ENCODE data around the gene GHR.

Gene GHR

DNA sequence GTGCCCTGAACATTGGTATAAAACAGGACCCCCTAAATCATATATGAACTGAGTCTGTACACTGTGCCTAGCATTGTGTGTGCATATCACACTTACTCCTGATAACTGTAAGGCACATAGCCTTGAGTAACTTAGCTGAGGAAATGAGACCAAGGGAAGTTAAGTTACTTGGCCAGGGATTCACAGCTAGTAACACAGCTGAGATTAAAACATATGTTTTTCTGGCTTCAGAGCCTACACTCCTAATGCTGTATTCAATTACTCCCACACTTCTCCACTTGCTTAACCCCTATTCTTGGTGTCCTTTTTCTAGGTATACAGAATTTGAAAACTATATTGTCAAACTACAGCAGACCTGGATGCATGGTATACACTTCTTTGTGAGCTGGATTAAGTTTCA, 12.8 kb downstream of the GHR start:
- no peak overlapping the region for H3K4me3 ChIP-seq (ENCODE audit: low read depth, low read length)
- ChIA-PET CTCF (no interaction called here), POLR2A (no interaction called here)
- no peak for TF ChIP-seq CTCF (IDR thresholded peaks at IDR 0.05; ENCODE audit: insufficient read depth, low read length, missing control alignments)
- DNase-seq (ENCODE audit: low read depth, low spot score), result no peak

DNA sequence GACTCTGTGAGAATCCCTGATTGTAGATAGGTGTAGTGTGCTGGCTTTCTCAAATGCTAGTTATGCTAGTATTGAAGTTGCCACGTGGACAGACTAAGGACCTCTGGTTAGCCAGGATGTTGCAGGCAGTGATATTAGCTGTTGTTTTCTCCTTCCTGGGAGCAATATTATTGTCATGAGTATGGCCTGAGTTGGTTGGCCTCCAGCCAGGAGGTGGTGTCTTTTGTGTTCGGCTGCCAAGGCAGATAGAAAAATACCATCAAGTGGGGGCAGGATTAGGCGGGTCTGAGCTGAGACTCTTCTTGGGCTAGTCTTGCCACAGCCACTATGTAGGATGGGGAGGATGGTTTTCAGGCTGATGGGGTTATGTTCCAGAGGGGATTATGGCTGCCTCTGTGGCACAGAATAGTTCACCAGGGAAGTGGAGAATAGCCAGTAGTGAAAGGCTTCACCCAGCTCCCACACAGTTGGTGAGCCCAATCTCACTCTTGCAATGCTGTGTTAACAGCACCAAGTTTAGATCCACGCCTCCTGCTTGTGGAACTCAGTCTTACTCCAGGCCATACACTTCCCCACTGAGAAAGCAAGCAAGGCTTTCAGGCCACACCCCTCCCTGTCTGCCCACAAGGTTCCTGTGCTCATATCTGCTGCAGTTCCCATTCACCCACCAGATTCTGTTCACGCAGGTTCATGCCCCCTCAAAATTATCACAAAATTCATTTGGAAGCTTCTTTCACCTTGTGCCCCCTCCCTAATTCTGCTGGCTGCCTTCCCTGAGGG, 31.2 kb downstream of the GHR start:
- ChIA-PET POLR2A (no interaction called here), CTCF (no interaction called here)
- TF ChIP-seq CTCF (IDR thresholded peaks at IDR 0.05; ENCODE audit: insufficient read depth, low read length, missing control alignments), result no peak
- no peak overlapping the region for H3K4me3 ChIP-seq (ENCODE audit: low read depth, low read length)
- DNase-seq (ENCODE audit: low read depth, low spot score), result no peak

DNA sequence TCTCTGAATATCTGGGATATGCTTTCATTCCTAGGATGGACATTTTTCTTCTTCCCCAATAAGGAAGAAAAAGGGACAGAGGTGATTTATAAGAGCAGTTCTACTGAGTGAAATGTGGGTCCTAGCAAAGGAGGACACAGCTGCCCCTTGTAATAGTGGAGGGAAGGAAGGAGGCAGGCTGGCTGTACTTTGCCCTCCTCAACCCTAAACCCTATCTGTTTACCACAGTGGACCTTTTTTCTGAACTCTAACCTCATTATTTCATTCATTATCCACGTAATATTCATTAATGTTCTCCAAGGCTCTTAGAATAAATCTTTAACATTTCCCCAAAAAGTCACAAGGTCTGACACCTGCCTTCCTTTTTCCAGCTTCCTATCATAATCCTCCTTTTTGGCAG, 37.8 kb downstream of the GHR start:
- TF ChIP-seq CTCF (IDR thresholded peaks at IDR 0.05; ENCODE audit: insufficient read depth, low read length, missing control alignments), result no peak
- ChIA-PET CTCF (no interaction called here), POLR2A (no interaction called here)
- no peak overlapping the region for H3K4me3 ChIP-seq (ENCODE audit: low read depth, low read length)
- DNase-seq (ENCODE audit: low read depth, low spot score), result no peak

DNA sequence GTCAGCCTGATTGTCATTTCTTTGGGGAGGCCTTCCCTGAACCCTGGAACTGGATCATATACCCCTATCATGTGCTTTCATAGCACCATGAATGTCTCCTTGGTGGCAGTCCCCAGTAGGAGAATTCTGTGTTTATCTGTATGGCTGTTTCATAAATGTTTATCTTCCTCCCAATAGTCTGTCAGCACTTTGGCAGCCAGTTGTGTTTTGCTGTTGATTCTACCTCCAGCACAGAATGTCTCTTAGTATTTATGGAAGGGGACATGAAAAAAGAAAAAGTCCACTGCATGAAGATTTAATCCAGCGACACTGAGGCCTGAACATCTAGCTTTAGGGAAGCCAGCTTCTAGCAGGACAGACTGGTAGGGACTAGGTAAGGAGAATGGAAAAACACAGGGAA, 38.3 kb downstream of the GHR start:
- DNase-seq (ENCODE audit: low read depth, low spot score), result no peak
- POLR2A ChIA-PET, result no interaction called here
- no peak overlapping the region for H3K4me3 ChIP-seq (ENCODE audit: low read depth, low read length)
- TF ChIP-seq CTCF (IDR thresholded peaks at IDR 0.05; ENCODE audit: insufficient read depth, low read length, missing control alignments), result no peak
- CTCF ChIA-PET, result no interaction called here

GRCh38 chr5:42462083-42462482, 38.8 kb downstream of the GHR start:
- CTCF ChIA-PET, result no interaction called here
- no peak overlapping the region for H3K4me3 ChIP-seq (ENCODE audit: low read depth, low read length)
- no peak for DNase-seq (ENCODE audit: low read depth, low spot score)
- no peak for TF ChIP-seq CTCF (IDR thresholded peaks at IDR 0.05; ENCODE audit: insufficient read depth, low read length, missing control alignments)
- POLR2A ChIA-PET, result no interaction called here

DNA sequence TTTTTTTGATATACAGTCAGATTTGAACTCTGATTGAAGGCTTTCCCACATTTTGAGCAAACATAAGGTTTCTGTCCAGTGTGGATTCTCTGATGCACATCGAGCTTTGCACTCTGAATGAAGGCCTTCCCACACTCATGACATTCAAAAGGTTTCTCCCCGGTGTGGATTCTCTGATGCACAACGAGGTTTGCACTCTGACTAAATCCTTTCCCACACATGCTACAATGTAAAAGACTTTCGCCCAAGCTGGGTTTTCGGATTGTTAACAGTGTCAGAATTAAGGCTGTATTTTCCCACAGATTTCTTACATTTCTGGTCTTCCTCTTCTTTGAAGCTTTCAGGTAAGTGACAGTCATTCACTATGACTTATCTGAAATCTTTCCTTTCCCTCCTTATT, 44.3 kb downstream of the GHR start:
- DNase-seq (ENCODE audit: low read depth, low spot score), result no peak
- ChIA-PET POLR2A (no interaction called here), CTCF (interaction anchor here (0.9 kb wide), 1 partner anchor 44 kb away, joined by 4 read pairs; the partner anchor contains the start of gene GHR)
- TF ChIP-seq CTCF (IDR thresholded peaks at IDR 0.05; ENCODE audit: insufficient read depth, low read length, missing control alignments), result no peak
- no peak overlapping the region for H3K4me3 ChIP-seq (ENCODE audit: low read depth, low read length)

All from AG04449 (cell line).